Measurements from ENCODE around the gene SHLD1.

GRCh38 chr20:5766085-5766764 lies 16.0 kb downstream of the SHLD1 start:
- TF ChIP-seq CTCF (IDR thresholded peaks at IDR 0.05) (no peak), POLR2A (IDR thresholded peaks at IDR 0.05) (no peak)

Measured in lower leg skin (tissue), 3 donors.